Thyroid gland (tissue), 4 donors: ENCODE data around the gene GOLGA6L9. TPM values are rescaled to one million over a fixed set of nuclear protein-coding genes. Genes with fewer than 3 reads are reported as not detected.
"Not testable (repeated sequence)": the region's sequence is repeated elsewhere in the genome, so short reads cannot be mapped to it uniquely, and the experiment has no call there.

Experiments used
- DNase-seq, 2 donors: peaks; one replicate each; pipeline ENCODE4 v3.0.0-alpha.2; 2019
- H3K27ac ChIP-seq, 3 donors: fragments of 200-600 bp; sonication (generic); 1 replicate in 2 of 3; 2 replicates in 1 of 3; pipeline ENCODE4 v1.5.1; 2016 to 2019; ENCODE audit warnings: mild to moderate bottlenecking in 1 of 3, moderate library complexity in 1 of 3
- H3K27me3 ChIP-seq: fragments of 200-600 bp; sonication (generic); one replicate; pipeline ENCODE4 v1.5.1; 2019
- H3K36me3 ChIP-seq, 2 donors: fragments of 200-600 bp; sonication (generic); one replicate each; pipeline ENCODE4 v1.5.1; 2016 to 2019
- H3K4me1 ChIP-seq, 2 donors: fragments of 200-600 bp; sonication (generic); one replicate each; pipeline ENCODE4 v1.5.1; 2017 to 2019
- H3K4me3 ChIP-seq, 3 donors: fragments of 200-600 bp; sonication (generic); replicated peaks in 1 of 3; 1 replicate in 2 of 3; 2 replicates in 1 of 3; pipeline ENCODE4 v1.5.1; 2016; ENCODE audit warnings: mild to moderate bottlenecking in 1 of 3
- H3K9me3 ChIP-seq: fragments of 200-600 bp; sonication (generic); one replicate; pipeline ENCODE4 v1.5.1; 2017
- WGBS, 2 donors: methylation state at CpG; one replicate each; pipeline ENCODE4 v1.1.5; 2017; 5-methylcytosine and 5-hydroxymethylcytosine counted together
- intact Hi-C: fragments of 100-400 bp; cut with DNase I; formaldehyde crosslinking; loops from one replicate; pipeline ENCODE4 v1.15.1; 2023
- total RNA-seq, 4 donors: library from RNA; depleted of rRNA; stranded (reverse); fragments of >200 nt; gene quantifications; one replicate each; pipeline ENCODE4 v1.2.3, GENCODE V29; 2016
- TF ChIP-seq, protein P1 (sequence below), 6 experiments: fragments of 200-600 bp in 3 of 6; fragments of 450-650 bp in 3 of 6; sonication (generic) in 3 of 6; IDR thresholded peaks; one replicate each; pipeline ENCODE4 v1.5.1; 2016 to 2019; ENCODE audit warnings: antibody characterized with exemption in 6 of 6, mild to moderate bottlenecking in 2 of 6, inconsistent platforms in 1 of 6, moderate library complexity in 1 of 6

Gene GOLGA6L9
- total RNA-seq, 4 donors from 2014 or later, result 3.3 to 5.2 (median 3.7) TPM

- intact Hi-C loops, H3K36me3 ChIP-seq, H3K27ac ChIP-seq, H3K9me3 ChIP-seq, H3K4me1 ChIP-seq, H3K27me3 ChIP-seq: not testable (repeated sequence)
- peak overlapping the region in 1 of 3 donors; percentile 17 for H3K4me3 ChIP-seq
- peak; percentile 18 to 43 for DNase-seq
- TF ChIP-seq, protein P1, sequence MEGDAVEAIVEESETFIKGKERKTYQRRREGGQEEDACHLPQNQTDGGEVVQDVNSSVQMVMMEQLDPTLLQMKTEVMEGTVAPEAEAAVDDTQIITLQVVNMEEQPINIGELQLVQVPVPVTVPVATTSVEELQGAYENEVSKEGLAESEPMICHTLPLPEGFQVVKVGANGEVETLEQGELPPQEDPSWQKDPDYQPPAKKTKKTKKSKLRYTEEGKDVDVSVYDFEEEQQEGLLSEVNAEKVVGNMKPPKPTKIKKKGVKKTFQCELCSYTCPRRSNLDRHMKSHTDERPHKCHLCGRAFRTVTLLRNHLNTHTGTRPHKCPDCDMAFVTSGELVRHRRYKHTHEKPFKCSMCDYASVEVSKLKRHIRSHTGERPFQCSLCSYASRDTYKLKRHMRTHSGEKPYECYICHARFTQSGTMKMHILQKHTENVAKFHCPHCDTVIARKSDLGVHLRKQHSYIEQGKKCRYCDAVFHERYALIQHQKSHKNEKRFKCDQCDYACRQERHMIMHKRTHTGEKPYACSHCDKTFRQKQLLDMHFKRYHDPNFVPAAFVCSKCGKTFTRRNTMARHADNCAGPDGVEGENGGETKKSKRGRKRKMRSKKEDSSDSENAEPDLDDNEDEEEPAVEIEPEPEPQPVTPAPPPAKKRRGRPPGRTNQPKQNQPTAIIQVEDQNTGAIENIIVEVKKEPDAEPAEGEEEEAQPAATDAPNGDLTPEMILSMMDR (IDR thresholded peaks at IDR 0.05), result peak in 1 of 6 experiments; percentile 23
- WGBS, 2 donors, result 5% methylated on average over 9 of the region's 32 CpGs; no CpG with 5 or more reads in 1 of the 2 donors
Observed at GRCh38 chr15:82445420-82445819, 15.8 kb downstream of the GOLGA6L9 start.

GRCh38 chr15:82457336-82457735 lies 27.7 kb downstream of the GOLGA6L9 start:
- H3K4me3 ChIP-seq, intact Hi-C loops, H3K4me1 ChIP-seq, H3K27ac ChIP-seq, H3K36me3 ChIP-seq, H3K9me3 ChIP-seq, H3K27me3 ChIP-seq, DNase-seq: not testable (repeated sequence)
- WGBS, 2 donors, result 93 to 100% methylated on average over 2 to 3 of the region's 4 CpGs

- DNase-seq, H3K36me3 ChIP-seq, H3K27me3 ChIP-seq, H3K4me1 ChIP-seq, intact Hi-C loops, H3K4me3 ChIP-seq, H3K27ac ChIP-seq, H3K9me3 ChIP-seq: not testable (repeated sequence)
- no CpG with 5 or more reads among the region's 5 CpGs for WGBS, 2 donors
Observed at GRCh38 chr15:82465629-82466028, 36.0 kb downstream of the GOLGA6L9 start.

DNA sequence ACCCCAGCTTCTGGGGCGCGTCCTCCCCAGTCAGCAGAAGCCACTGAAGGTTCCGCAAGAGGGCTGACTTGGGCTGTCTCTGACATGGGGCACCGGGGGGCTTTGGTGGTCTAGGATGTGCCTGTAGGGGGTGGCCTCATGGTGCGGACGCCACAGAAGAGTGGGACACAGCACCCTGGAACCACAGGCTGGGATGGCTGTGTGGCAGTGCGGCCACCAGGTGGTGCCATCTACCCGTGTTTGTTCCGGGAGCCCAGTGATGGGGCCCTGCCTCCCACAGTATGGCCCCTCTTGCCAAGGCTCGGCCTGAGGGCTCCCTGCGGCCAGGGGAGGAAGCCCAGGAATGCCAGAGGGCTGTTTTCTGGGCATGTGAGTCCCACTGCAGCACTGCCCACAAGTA lies 38.6 kb downstream of the GOLGA6L9 start:
- no CpG with 5 or more reads among the region's 11 CpGs for WGBS, 2 donors
- H3K4me3 ChIP-seq, H3K27me3 ChIP-seq, intact Hi-C loops, H3K9me3 ChIP-seq, H3K27ac ChIP-seq, H3K36me3 ChIP-seq, H3K4me1 ChIP-seq: not testable (repeated sequence)
- TF ChIP-seq, protein P1 (IDR thresholded peaks at IDR 0.05), result peak in 1 of 6 experiments; percentile 32
- DNase-seq, result peak in 1 of 2 donors; percentile 8

GRCh38 chr15:82469381-82469780 lies 39.8 kb downstream of the GOLGA6L9 start:
- no CpG with 5 or more reads among the region's 12 CpGs for WGBS, 2 donors

GRCh38 chr15:82472269-82472982 lies 42.8 kb downstream of the GOLGA6L9 start:
- H3K4me3 ChIP-seq, DNase-seq, H3K4me1 ChIP-seq, H3K9me3 ChIP-seq, H3K36me3 ChIP-seq, intact Hi-C loops, H3K27ac ChIP-seq, H3K27me3 ChIP-seq: not testable (repeated sequence)
- WGBS, 2 donors, result 91% methylated on average over 9 to 17 of the region's 32 CpGs

More at GRCh38 chr15:82469381-82469780, 39.8 kb downstream of the GOLGA6L9 start:
- intact Hi-C loops, DNase-seq, H3K27me3 ChIP-seq, H3K36me3 ChIP-seq, H3K27ac ChIP-seq, H3K4me1 ChIP-seq, H3K9me3 ChIP-seq, H3K4me3 ChIP-seq: not testable (repeated sequence)

DNA sequence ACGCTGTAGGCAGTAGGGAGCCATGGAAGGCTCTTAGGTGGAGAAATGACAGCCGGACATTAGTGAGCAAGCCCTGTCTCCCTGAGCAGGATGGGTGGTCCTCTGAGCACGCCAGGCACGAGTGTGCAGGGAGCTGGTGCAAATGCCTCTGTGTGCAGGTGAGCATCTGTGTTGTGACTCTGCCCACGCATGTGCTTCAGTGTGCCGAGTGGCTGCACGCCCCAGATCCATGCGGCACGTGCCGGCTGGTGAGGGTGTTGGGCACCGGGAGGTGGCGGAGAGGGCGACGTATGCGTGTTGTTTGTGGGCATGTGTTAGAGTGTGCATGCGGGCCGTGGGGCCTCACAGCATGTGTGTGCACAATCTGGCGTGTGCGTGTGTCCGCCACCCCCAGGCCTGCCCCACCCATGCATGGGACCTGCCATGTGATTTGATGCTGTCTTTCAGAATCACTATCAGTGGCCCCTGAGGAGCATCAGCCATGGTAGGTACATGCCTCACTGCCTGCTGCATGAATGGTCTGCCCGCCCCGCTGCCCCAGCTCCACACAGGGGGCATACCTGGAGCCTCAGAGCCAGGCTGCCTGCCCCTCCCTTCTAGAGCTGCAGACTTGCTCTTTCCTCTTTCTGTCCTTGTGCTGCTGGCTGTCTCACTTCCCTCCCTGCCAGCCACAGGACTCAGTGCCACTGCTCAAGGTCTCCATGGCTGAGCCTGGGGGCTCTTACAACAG lies 45.1 kb downstream of the GOLGA6L9 start:
- H3K27ac ChIP-seq, intact Hi-C loops, H3K4me1 ChIP-seq, H3K27me3 ChIP-seq, H3K9me3 ChIP-seq, H3K36me3 ChIP-seq, DNase-seq, H3K4me3 ChIP-seq: not testable (repeated sequence)
- WGBS, 2 donors, result 63 to 88% methylated on average over 1 to 4 of the region's 22 CpGs

- WGBS, 2 donors, result 90% methylated on average over 2 of the region's 11 CpGs; no CpG with 5 or more reads in 1 of the 2 donors
- DNase-seq, H3K36me3 ChIP-seq, H3K9me3 ChIP-seq, H3K27ac ChIP-seq, H3K4me3 ChIP-seq, intact Hi-C loops, H3K27me3 ChIP-seq, H3K4me1 ChIP-seq: not testable (repeated sequence)
Observed at GRCh38 chr15:82475345-82475967, 45.8 kb downstream of the GOLGA6L9 start.

GRCh38 chr15:82476697-82477342 lies 47.2 kb downstream of the GOLGA6L9 start:
- H3K4me3 ChIP-seq, H3K4me1 ChIP-seq, H3K27me3 ChIP-seq, H3K9me3 ChIP-seq, H3K36me3 ChIP-seq, DNase-seq, intact Hi-C loops, H3K27ac ChIP-seq: not testable (repeated sequence)
- 83 to 88% methylated on average over 11 to 14 of the region's 14 CpGs for WGBS, 2 donors

GRCh38 chr15:82477343-82478057 lies 47.9 kb downstream of the GOLGA6L9 start:
- WGBS, 2 donors, result 90 to 94% methylated on average over 7 of the region's 13 CpGs
- not testable (repeated sequence) for DNase-seq, H3K36me3 ChIP-seq

More at GRCh38 chr15:82477343-82478057, 47.9 kb downstream of the GOLGA6L9 start:
- H3K27ac ChIP-seq, intact Hi-C loops, H3K4me1 ChIP-seq, H3K4me3 ChIP-seq, H3K9me3 ChIP-seq, H3K27me3 ChIP-seq: not testable (repeated sequence)
